ENCODE results near the gene BID. TPM values are rescaled to one million over a fixed set of nuclear protein-coding genes. Genes with fewer than 3 reads are reported as not detected.

BID gene
- total and polyA plus RNA-seq, 2 of the 4 experiments (the other 2 are of a cell fraction), result 69.5 to 240 TPM

DNA sequence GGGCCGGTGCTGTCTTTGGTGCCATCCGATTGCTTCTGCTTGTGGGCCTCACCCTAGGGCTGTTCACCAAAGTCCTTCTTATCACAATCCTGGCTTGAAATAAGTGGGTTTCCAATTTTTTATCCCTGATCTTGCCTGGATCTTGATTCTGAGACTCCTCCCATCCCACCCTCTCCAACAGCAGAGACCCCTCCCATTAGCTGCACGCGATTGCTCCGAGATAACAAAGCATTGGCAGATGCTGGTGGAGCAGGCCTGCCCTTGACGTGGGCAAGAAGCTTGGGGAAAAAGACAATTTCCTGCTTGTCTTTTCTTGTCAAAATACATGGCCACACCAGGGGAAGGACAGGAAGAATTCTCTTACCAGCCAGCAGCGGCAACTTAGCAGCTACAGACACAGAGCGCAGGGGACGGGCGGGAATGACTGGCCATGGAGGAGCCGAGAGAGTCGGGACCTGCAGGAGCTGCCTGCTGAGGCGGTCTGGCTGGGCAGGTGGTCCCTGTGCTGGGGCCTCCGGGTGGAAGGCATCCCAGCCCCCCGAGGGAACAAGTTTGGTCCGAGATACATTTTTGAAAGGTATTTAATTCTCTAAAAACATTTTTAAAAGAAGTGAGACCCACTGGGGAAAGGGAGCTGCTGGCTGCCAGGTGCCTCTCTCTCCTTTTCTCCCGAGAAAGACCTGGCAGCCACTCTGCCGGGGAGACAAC lies 9.7 kb upstream of the BID start:
- H3K4me1 ChIP-seq (ENCODE audit: control insufficient read depth, insufficient read depth, low read length), result peaks cover 14% of the 10 kb centered on the region
- ChIA-PET POLR2A (ENCODE audit: unreplicated experiment) (no interaction called here), CTCF (no interaction called here)
- no peak overlapping the region for H2AK9ac ChIP-seq (replicated peaks; ENCODE audit: low read depth, low read length, poor library complexity)
- 92% methylated on average over 7 of the region's 18 CpGs; no CpG with 5 or more reads in 1 of the 2 experiments for WGBS, 2 experiments (ENCODE audit: extremely low coverage in 2 of 2, insufficient read length in 1 of 2)
- no peak overlapping the region for H4K91ac ChIP-seq (ENCODE audit: insufficient read depth, low read depth, low read length)
- ATAC-seq (ENCODE audit: low read depth) (no peak), DNase-seq (no peak)
- no peak overlapping the region for H3K4me3 ChIP-seq (ENCODE audit: insufficient read depth, low read depth, low read length)
- dilution Hi-C loops (cut with HindIII; ENCODE audit: low sequenced_read_pairs, unreplicated experiment), result no loop called here
- H3K27me3 ChIP-seq (ENCODE audit: control insufficient read depth, insufficient read depth, low read length), result no peaks in the 10 kb centered on the region
- H2AFZ ChIP-seq (replicated peaks; ENCODE audit: low read length, poor library complexity), result no peak overlapping the region
- no peak overlapping the region for H4K5ac ChIP-seq (ENCODE audit: low read depth, low read length)
- no peaks in the 10 kb centered on the region for H3K9me3 ChIP-seq (ENCODE audit: control insufficient read depth, insufficient read depth, low read length)
- peaks cover 7% of the 10 kb centered on the region for H3K9me1 ChIP-seq (ENCODE audit: insufficient read depth, low read length)
- H3K4ac ChIP-seq (ENCODE audit: low read depth, low read length), result no peak overlapping the region
- H3K27ac ChIP-seq (ENCODE audit: insufficient read depth, low read length), result no peak overlapping the region
- in situ Hi-C loops (cut with MboI; ENCODE audit: low sequenced_read_pairs), result no loop called here
- no TSS peak for BruUV-seq (replicated peaks)
- peaks cover 2% of the 10 kb centered on the region; the same call in 1 of the 2 replicates for H3K36me3 ChIP-seq (ENCODE audit: control insufficient read depth, insufficient read depth, low read length)
- no peak overlapping the region for H2BK15ac ChIP-seq (ENCODE audit: low read depth, low read length)
- H2BK20ac ChIP-seq (ENCODE audit: low read depth, low read length), result no peak overlapping the region
- H2BK120ac ChIP-seq (ENCODE audit: low read depth, low read length), result no peak overlapping the region
- no peak for TF ChIP-seq MAZ (IDR thresholded peaks at IDR 0.05; ENCODE audit: borderline replicate concordance, low read depth, low read length)
- TF ChIP-seq RFX5 (IDR thresholded peaks at IDR 0.05; ENCODE audit: low read depth, low read length), result no peak
- TF ChIP-seq, protein P1, sequence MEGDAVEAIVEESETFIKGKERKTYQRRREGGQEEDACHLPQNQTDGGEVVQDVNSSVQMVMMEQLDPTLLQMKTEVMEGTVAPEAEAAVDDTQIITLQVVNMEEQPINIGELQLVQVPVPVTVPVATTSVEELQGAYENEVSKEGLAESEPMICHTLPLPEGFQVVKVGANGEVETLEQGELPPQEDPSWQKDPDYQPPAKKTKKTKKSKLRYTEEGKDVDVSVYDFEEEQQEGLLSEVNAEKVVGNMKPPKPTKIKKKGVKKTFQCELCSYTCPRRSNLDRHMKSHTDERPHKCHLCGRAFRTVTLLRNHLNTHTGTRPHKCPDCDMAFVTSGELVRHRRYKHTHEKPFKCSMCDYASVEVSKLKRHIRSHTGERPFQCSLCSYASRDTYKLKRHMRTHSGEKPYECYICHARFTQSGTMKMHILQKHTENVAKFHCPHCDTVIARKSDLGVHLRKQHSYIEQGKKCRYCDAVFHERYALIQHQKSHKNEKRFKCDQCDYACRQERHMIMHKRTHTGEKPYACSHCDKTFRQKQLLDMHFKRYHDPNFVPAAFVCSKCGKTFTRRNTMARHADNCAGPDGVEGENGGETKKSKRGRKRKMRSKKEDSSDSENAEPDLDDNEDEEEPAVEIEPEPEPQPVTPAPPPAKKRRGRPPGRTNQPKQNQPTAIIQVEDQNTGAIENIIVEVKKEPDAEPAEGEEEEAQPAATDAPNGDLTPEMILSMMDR (conservative IDR thresholded peaks at IDR 0.05; ENCODE audit: low read depth, low read length), result no peak
- TF ChIP-seq, protein P2, sequence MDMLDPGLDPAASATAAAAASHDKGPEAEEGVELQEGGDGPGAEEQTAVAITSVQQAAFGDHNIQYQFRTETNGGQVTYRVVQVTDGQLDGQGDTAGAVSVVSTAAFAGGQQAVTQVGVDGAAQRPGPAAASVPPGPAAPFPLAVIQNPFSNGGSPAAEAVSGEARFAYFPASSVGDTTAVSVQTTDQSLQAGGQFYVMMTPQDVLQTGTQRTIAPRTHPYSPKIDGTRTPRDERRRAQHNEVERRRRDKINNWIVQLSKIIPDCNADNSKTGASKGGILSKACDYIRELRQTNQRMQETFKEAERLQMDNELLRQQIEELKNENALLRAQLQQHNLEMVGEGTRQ (IDR thresholded peaks at IDR 0.05; ENCODE audit: low read depth, low read length), result no peak
- no peak for TF ChIP-seq NFE2L2 (IDR thresholded peaks at IDR 0.05; ENCODE audit: low read depth, low read length)
- no peak for TF ChIP-seq POLR2A (IDR thresholded peaks at IDR 0.05; ENCODE audit: low read depth, low read length)
- TF ChIP-seq SMC3 (IDR thresholded peaks at IDR 0.05; ENCODE audit: low read depth, low read length), result no peak
- TF ChIP-seq FOS (IDR thresholded peaks at IDR 0.05; ENCODE audit: low read depth, low read length), result no peak
- no peak for TF ChIP-seq CEBPB (IDR thresholded peaks at IDR 0.05; ENCODE audit: low read depth, low read length)
- no peak for TF ChIP-seq RAD21 (IDR thresholded peaks at IDR 0.05; ENCODE audit: low read length)
- no peak for TF ChIP-seq BHLHE40 (IDR thresholded peaks at IDR 0.05; ENCODE audit: low read depth, low read length)
- TF ChIP-seq MAFK (IDR thresholded peaks at IDR 0.05; ENCODE audit: low read depth, low read length), result no peak
- TF ChIP-seq MXI1 (IDR thresholded peaks at IDR 0.05; ENCODE audit: borderline replicate concordance, low read depth, low read length), result no peak
- TF ChIP-seq RCOR1 (IDR thresholded peaks at IDR 0.05; ENCODE audit: insufficient replicate concordance, low read length), result no peak
- TF ChIP-seq, protein P3, sequence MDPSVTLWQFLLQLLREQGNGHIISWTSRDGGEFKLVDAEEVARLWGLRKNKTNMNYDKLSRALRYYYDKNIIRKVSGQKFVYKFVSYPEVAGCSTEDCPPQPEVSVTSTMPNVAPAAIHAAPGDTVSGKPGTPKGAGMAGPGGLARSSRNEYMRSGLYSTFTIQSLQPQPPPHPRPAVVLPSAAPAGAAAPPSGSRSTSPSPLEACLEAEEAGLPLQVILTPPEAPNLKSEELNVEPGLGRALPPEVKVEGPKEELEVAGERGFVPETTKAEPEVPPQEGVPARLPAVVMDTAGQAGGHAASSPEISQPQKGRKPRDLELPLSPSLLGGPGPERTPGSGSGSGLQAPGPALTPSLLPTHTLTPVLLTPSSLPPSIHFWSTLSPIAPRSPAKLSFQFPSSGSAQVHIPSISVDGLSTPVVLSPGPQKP (IDR thresholded peaks at IDR 0.05; ENCODE audit: borderline replicate concordance, low read depth, low read length), result no peak
- TF ChIP-seq CHD1 (IDR thresholded peaks at IDR 0.05; ENCODE audit: low read depth, low read length), result no peak
- H3K9ac ChIP-seq (ENCODE audit: low read depth, low read length), result no peak overlapping the region
- H3K56ac ChIP-seq (ENCODE audit: extremely low read depth, insufficient read depth, low read length), result no peak overlapping the region
- H2AK5ac ChIP-seq (ENCODE audit: low read depth, low read length), result no peak overlapping the region
- no peak overlapping the region for H3K18ac ChIP-seq (ENCODE audit: low read depth, low read length)
- intact Hi-C loops (cut with micrococcal nuclease), result loop anchor here (10.0 kb wide), 1 partner anchor 229 kb away; no protein-coding TSS in a partner anchor
- no peaks in the 10 kb centered on the region for H4K20me1 ChIP-seq (ENCODE audit: insufficient read depth, low read length)
- no peaks in the 10 kb centered on the region for H3K79me1 ChIP-seq (ENCODE audit: low read depth in 1 of 2, low read length in 2 of 2)
- H2BK5ac ChIP-seq (ENCODE audit: low read depth, low read length, poor library complexity, severe bottlenecking), result no peak overlapping the region
- H4K8ac ChIP-seq (ENCODE audit: low read depth in 2 of 2, low read length in 2 of 2), result no peak overlapping the region
- H3K23ac ChIP-seq (ENCODE audit: low read depth, low read length), result no peak overlapping the region
- H3K4me2 ChIP-seq (ENCODE audit: low read depth, low read length), result no peak overlapping the region
- no peak overlapping the region for H3K14ac ChIP-seq (replicated peaks; ENCODE audit: low read depth, low read length)
